NB4 (cell line): ENCODE results near the gene HEY2.

ENCODE experiments used
- DNase-seq: peaks from one replicate; pipeline ENCODE4 v3.0.0; 2010; ENCODE audit warnings: low read depth
- H3K4me3 ChIP-seq: one replicate; pipeline ENCODE4 v1.5.1; 2011; ENCODE audit warnings: mild to moderate bottlenecking, low read depth, low read length, moderate library complexity
- MYC ChIP-seq: IDR thresholded peaks from 2 replicates; pipeline ENCODE4 v1.6.1; 2011; ENCODE audit warnings: low read depth, low read length
- POLR2A ChIP-seq: IDR thresholded peaks from 2 replicates; pipeline ENCODE4 v1.6.1; 2011; ENCODE audit warnings: mild to moderate bottlenecking; ENCODE audit not compliant: insufficient read length; ENCODE audit errors: extremely low read depth
- TF ChIP-seq, protein P1 (sequence below): IDR thresholded peaks from 2 replicates; pipeline ENCODE4 v1.6.1; 2011; ENCODE audit warnings: low read depth, low read length
- TF ChIP-seq, protein P2 (sequence below): IDR thresholded peaks from one replicate; pipeline ENCODE4 v1.5.1; 2012; ENCODE audit warnings: low read depth, low read length

The HEY2 gene

DNA sequence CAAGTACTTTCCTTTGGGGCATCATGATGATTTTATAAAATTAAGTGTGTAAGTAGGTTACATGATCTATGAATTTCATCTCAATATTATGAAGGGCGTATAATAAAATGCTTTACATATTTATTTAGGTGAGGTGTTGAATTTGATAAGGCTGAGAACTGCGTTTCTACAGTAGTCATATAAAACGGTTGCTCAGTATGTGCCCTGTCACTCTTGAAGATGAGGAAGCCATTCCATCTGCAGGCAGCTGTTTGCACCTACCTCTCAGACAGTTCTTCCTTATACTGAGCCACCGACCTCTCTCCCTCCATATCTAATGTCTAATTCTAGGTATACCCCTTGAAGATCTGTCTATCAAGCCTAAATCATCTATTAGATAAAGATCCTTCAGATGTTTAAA lies 57.4 kb downstream of the HEY2 start:
- no peak overlapping the region for H3K4me3 ChIP-seq
- no peak for TF ChIP-seq MYC
- TF ChIP-seq, protein P1, sequence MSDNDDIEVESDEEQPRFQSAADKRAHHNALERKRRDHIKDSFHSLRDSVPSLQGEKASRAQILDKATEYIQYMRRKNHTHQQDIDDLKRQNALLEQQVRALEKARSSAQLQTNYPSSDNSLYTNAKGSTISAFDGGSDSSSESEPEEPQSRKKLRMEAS = no peak
- TF ChIP-seq, protein P2, sequence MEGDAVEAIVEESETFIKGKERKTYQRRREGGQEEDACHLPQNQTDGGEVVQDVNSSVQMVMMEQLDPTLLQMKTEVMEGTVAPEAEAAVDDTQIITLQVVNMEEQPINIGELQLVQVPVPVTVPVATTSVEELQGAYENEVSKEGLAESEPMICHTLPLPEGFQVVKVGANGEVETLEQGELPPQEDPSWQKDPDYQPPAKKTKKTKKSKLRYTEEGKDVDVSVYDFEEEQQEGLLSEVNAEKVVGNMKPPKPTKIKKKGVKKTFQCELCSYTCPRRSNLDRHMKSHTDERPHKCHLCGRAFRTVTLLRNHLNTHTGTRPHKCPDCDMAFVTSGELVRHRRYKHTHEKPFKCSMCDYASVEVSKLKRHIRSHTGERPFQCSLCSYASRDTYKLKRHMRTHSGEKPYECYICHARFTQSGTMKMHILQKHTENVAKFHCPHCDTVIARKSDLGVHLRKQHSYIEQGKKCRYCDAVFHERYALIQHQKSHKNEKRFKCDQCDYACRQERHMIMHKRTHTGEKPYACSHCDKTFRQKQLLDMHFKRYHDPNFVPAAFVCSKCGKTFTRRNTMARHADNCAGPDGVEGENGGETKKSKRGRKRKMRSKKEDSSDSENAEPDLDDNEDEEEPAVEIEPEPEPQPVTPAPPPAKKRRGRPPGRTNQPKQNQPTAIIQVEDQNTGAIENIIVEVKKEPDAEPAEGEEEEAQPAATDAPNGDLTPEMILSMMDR = no peak
- TF ChIP-seq POLR2A = no peak
- no peak for DNase-seq

DNA sequence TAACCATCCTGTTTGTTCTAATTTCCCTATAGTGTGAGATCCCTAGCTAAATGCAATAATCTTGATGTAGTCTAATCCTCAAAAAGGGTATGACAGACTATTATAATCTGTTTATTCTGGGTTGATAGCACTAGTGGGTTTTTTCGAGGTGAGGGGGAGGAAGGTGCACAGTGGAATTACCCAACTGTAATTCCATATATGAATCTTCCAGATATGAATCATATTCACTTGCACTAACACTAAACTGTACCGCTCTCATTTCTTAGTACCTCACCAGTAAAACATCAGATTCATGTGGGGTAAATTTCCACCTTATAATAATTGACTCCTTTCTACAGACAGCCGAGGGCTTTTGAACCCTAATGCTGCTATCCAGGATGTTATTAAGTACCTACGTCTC lies 57.9 kb downstream of the HEY2 start:
- no peak for DNase-seq
- TF ChIP-seq, protein P1 = no peak
- TF ChIP-seq POLR2A (no peak), MYC (no peak)
- TF ChIP-seq, protein P2 = no peak
- H3K4me3 ChIP-seq = no peak overlapping the region

DNA sequence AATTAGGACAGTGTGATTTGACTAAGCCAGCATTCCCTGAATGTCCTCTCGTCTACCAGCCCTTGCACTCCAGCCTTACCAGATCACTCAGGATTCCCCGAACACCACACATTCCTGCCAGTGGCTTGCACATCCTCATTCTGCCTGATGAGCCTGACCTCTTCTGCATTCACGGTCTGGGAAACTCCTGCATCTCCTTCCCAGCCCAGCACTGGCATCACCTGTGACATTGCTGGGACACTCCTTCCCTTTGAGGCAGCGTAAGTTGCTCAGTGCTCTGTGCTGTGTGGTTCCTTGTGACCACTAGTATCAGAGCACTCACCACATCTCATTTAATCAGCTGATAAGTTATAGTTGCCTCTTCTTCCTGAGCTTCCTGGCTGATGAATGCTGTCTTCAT lies 58.6 kb downstream of the HEY2 start:
- TF ChIP-seq POLR2A (no peak), MYC (no peak)
- TF ChIP-seq, protein P1 = no peak
- TF ChIP-seq, protein P2 = no peak
- H3K4me3 ChIP-seq = no peak overlapping the region
- DNase-seq = no peak

DNA sequence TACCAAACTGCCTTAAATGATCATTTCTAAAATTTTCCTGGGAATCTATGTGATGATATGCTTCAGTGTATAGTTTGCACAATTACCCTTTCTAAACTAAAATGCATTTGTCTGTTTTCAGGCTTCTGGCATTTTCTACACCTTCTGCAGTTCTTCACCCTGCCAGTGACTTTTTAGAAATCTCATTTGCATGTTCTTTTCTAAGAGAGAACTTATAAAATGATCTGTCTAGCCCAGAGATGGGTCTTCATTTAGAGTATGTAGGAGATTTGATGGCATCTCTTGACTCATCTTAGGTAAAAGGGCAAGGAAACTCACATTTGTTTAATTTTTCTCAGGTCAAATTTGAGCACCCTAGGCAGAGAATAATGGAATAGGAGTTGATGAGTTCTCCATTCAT lies 59.2 kb downstream of the HEY2 start:
- H3K4me3 ChIP-seq = no peak overlapping the region
- TF ChIP-seq POLR2A (no peak), MYC (no peak)
- TF ChIP-seq, protein P1 = no peak
- TF ChIP-seq, protein P2 = no peak
- DNase-seq = no peak

DNA sequence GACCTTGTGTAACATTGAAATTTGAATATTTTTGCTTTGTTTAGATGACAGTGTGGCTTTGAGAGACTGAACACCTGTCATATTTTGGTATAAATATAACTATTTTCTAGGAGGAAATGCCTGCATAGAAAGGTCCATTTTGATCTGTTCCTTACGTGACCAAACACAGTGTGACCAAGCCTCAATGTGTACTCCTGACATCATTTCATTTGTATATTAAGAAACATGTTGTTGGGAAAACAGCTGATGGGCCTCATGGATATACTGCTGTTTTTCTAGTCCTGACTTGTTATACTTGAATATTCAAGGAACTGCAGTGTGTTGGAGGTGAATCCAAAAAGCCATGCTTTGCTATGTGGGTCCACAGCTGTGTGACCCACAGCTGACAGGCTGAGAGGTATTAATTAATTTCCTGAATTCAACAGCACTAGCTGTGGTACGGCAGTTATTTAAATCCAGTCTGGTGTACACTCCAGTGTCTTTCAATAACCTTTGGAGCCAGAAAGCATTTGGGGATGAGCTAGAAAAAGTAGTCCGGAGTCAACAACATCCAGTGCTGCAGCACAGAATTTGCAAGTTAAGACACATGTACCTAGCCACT lies 60.2 kb downstream of the HEY2 start:
- H3K4me3 ChIP-seq = no peak overlapping the region
- TF ChIP-seq MYC = no peak
- no peak for TF ChIP-seq POLR2A
- TF ChIP-seq, protein P1 = no peak
- TF ChIP-seq, protein P2 = no peak
- no peak for DNase-seq
